ENCODE measurements around the gene CENPT. TPM values are rescaled to one million over a fixed set of nuclear protein-coding genes. Genes with fewer than 3 reads are reported as not detected.

Gene CENPT
- total RNA-seq, 1 donor from 2014 or later: 46.3 TPM

DNA sequence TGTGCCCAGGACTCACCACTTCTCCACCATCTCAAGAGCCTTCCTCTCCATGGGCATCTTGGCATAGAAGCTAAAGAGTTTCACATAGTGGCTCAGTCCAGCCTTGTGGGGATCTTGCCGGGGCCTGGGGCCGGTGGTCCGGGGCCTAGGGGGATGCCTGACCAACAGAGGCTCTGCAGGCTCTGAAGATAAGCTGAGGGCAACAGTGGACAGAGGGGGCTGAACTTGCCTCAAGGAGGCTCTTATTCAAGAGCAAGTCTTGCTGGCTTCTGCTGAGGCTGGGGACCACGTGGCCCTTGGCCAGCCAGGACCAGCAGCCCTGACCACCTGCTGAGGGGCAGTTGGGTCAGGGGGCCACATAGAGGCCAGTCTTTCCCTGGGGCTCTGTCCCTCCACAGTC lies 18.8 kb downstream of the CENPT start:
- H3K9me3 Mint-ChIP-seq (ENCODE audit: unreplicated experiment): no peaks in the 10 kb centered on the region
- H3K4me1 Mint-ChIP-seq (ENCODE audit: unreplicated experiment): peaks cover 8% of the 10 kb centered on the region
- no peaks in the 10 kb centered on the region for H3K27me3 Mint-ChIP-seq (ENCODE audit: unreplicated experiment)
- H3K27ac Mint-ChIP-seq (ENCODE audit: unreplicated experiment): no peak overlapping the region
- TF ChIP-seq, protein P1, sequence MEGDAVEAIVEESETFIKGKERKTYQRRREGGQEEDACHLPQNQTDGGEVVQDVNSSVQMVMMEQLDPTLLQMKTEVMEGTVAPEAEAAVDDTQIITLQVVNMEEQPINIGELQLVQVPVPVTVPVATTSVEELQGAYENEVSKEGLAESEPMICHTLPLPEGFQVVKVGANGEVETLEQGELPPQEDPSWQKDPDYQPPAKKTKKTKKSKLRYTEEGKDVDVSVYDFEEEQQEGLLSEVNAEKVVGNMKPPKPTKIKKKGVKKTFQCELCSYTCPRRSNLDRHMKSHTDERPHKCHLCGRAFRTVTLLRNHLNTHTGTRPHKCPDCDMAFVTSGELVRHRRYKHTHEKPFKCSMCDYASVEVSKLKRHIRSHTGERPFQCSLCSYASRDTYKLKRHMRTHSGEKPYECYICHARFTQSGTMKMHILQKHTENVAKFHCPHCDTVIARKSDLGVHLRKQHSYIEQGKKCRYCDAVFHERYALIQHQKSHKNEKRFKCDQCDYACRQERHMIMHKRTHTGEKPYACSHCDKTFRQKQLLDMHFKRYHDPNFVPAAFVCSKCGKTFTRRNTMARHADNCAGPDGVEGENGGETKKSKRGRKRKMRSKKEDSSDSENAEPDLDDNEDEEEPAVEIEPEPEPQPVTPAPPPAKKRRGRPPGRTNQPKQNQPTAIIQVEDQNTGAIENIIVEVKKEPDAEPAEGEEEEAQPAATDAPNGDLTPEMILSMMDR (IDR thresholded peaks at IDR 0.05): no peak
- no peak for DNase-seq (ENCODE audit: extremely low spot score, unreplicated experiment)
- no peak overlapping the region for H3K4me3 Mint-ChIP-seq (ENCODE audit: unreplicated experiment)
- H3K36me3 Mint-ChIP-seq (ENCODE audit: unreplicated experiment): peaks cover 14% of the 10 kb centered on the region

DNA sequence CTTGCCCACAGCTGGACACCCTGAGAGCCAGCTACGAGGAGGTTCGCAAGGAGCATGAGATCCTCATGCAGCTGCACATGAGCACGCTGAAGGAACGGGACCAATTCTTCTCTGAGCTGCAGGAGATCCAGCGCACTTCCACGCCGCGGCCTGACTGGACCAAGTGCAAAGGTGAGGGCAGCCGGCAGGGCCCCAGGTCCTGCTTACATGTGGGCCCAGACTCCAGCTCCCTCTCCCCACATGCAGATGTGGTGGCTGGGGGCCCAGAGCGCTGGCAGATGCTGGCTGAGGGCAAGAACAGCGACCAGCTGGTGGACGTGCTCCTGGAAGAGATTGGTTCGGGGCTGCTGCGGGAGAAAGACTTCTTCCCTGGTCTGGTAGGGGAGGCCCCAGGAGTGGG lies 21.6 kb downstream of the CENPT start:
- H3K9me3 Mint-ChIP-seq (ENCODE audit: unreplicated experiment): no peaks in the 10 kb centered on the region
- peaks cover 13% of the 10 kb centered on the region for H3K36me3 Mint-ChIP-seq (ENCODE audit: unreplicated experiment)
- H3K4me3 Mint-ChIP-seq (ENCODE audit: unreplicated experiment): no peak overlapping the region
- no peaks in the 10 kb centered on the region for H3K4me1 Mint-ChIP-seq (ENCODE audit: unreplicated experiment)
- no peaks in the 10 kb centered on the region for H3K27me3 Mint-ChIP-seq (ENCODE audit: unreplicated experiment)
- TF ChIP-seq, protein P1 (IDR thresholded peaks at IDR 0.05): no peak
- H3K27ac Mint-ChIP-seq (ENCODE audit: unreplicated experiment): no peak overlapping the region
- DNase-seq (ENCODE audit: extremely low spot score, unreplicated experiment): no peak

DNA sequence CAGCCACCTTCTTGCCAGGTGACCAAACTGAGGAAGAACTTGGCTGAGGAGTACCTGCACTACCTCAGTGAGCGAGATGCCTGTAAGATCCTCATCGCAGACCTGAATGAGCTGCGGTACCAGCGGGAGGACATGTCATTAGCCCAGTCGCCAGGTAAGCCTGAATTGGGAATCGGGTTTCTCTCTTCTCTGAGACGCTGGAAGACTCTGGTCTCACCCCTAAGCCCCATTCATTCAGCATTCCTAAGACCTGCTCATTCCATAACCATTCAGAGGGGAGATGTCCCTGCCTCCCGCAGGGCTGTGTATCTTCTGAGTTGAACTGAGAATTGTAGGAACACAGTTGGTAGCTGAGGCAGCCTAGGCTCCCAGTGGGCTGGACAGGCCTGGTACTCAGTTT lies 22.4 kb downstream of the CENPT start:
- H3K27ac Mint-ChIP-seq (ENCODE audit: unreplicated experiment): no peak overlapping the region
- no peaks in the 10 kb centered on the region for H3K27me3 Mint-ChIP-seq (ENCODE audit: unreplicated experiment)
- TF ChIP-seq, protein P1 (IDR thresholded peaks at IDR 0.05): no peak
- DNase-seq (ENCODE audit: extremely low spot score, unreplicated experiment): no peak
- no peaks in the 10 kb centered on the region for H3K4me1 Mint-ChIP-seq (ENCODE audit: unreplicated experiment)
- peaks cover 10% of the 10 kb centered on the region for H3K36me3 Mint-ChIP-seq (ENCODE audit: unreplicated experiment)
- no peaks in the 10 kb centered on the region for H3K9me3 Mint-ChIP-seq (ENCODE audit: unreplicated experiment)
- no peak overlapping the region for H3K4me3 Mint-ChIP-seq (ENCODE audit: unreplicated experiment)

DNA sequence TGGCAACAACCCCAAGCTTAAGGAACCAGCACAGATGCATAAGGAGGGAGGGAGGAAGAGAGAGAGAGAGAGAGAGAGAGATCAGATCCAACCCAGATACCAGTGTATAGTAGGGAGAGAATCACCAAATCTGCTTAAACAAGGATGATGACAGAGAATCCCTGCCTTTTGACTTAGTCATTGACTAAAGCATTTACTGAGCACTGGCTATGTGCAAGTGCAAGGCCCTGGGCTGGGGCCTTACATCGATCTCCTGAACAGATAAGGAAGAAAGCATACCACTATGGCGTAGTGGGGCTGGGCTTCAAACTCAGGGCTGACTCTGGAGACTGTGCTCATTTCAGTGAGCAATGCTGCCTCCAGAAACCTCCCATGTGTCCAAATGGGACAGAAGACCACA lies 25.0 kb downstream of the CENPT start:
- no peak overlapping the region for H3K27ac Mint-ChIP-seq (ENCODE audit: unreplicated experiment)
- no peak for DNase-seq (ENCODE audit: extremely low spot score, unreplicated experiment)
- no peak overlapping the region for H3K4me3 Mint-ChIP-seq (ENCODE audit: unreplicated experiment)
- H3K27me3 Mint-ChIP-seq (ENCODE audit: unreplicated experiment): no peaks in the 10 kb centered on the region
- no peaks in the 10 kb centered on the region for H3K4me1 Mint-ChIP-seq (ENCODE audit: unreplicated experiment)
- H3K9me3 Mint-ChIP-seq (ENCODE audit: unreplicated experiment): no peaks in the 10 kb centered on the region
- TF ChIP-seq, protein P1 (IDR thresholded peaks at IDR 0.05): no peak
- no peaks in the 10 kb centered on the region for H3K36me3 Mint-ChIP-seq (ENCODE audit: unreplicated experiment)

DNA sequence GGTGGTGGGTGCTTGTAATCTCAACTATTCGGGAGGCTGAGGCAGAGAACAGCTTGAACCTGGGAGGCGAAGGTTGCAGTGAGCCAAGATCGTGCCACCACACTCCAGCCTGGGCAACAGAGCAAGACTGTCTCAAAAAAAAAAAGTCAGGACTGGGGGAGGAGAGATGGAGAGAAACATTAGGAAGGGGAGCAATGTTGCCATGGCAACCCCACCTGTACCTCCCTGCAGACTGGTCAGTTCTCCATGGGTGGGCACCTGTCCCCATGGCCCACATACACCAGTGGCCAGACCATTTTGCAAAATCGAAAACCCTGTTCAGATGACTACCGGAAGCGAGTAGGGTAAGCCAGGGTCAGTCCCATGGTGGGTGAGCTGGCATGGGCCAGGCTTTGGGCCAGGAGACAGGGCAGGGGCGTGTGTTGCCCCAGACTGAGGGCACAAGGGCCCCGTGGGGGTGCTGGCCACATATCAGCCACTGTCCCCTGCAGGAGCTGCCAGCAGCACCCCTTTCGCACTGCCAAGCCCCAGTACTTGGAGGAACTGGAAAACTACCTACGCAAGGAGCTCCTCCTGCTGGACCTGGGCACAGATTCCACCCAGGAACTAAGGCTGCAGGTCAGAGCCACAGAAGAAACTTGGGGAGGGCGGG lies 26.8 kb downstream of the CENPT start:
- H3K4me1 Mint-ChIP-seq (ENCODE audit: unreplicated experiment): peaks cover 2% of the 10 kb centered on the region
- H3K36me3 Mint-ChIP-seq (ENCODE audit: unreplicated experiment): no peaks in the 10 kb centered on the region
- H3K27me3 Mint-ChIP-seq (ENCODE audit: unreplicated experiment): no peaks in the 10 kb centered on the region
- no peak for DNase-seq (ENCODE audit: extremely low spot score, unreplicated experiment)
- H3K9me3 Mint-ChIP-seq (ENCODE audit: unreplicated experiment): no peaks in the 10 kb centered on the region
- H3K27ac Mint-ChIP-seq (ENCODE audit: unreplicated experiment): no peak overlapping the region
- TF ChIP-seq, protein P1 (IDR thresholded peaks at IDR 0.05): no peak
- H3K4me3 Mint-ChIP-seq (ENCODE audit: unreplicated experiment): no peak overlapping the region
